SK-MEL-5 (cell line): ENCODE measurements around the gene MAMDC4. TPM values are rescaled to one million over a fixed set of nuclear protein-coding genes. Genes with fewer than 3 reads are reported as not detected.

Experiments
- DNase-seq: peaks from one replicate; pipeline ENCODE4 v3.0.0-alpha.2; 2016; ENCODE audit warnings: low read depth, low spot score
- in situ Hi-C: cut with HindIII; loops from 2 replicates; pipeline ENCODE4 v1.10.0; 2016; ENCODE audit warnings: low sequenced_read_pairs, high pct_unique_total_duplicates, low pct_unique_long_range_greater_than_20kb
- total RNA-seq: library from RNA; depleted of rRNA; stranded (reverse); fragments of >200 nt; shearing (Covaris generic); gene quantifications from 2 replicates; pipeline ENCODE4 v1.2.3, GENCODE V29; 2014

Gene MAMDC4
- total RNA-seq, 1 experiment from 2014 or later: 1.3 TPM

- no peak for DNase-seq
- in situ Hi-C loops: no loop called here
Measured at GRCh38 chr9:136854113-136854841, 2.1 kb downstream of the MAMDC4 start.

DNA sequence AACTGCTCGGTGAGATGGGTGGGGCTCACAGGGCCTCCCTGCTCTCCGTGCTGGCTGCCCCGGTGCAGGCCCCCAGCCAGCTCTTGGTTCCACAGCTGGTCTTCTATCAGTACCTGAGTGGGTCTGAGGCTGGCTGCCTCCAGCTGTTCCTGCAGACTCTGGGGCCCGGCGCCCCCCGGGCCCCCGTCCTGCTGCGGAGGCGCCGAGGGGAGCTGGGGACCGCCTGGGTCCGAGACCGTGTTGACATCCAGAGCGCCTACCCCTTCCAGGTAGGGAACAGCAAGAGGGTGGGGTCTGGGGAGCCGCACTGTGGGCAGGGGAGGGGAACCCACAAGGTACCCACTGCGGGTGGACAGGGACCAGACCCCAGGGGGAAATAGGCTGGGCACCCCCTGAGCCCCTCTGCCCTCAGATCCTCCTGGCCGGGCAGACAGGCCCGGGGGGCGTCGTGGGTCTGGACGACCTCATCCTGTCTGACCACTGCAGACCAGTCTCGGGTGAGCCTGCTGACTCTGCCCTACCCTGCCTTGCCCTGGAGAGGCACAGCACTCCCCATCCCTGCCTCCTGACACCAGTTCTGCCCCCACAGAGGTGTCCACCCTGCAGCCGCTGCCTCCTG, 2.8 kb downstream of the MAMDC4 start:
- no peak for DNase-seq
- in situ Hi-C loops: no loop called here

GRCh38 chr9:136855461-136856078, 3.4 kb downstream of the MAMDC4 start:
- DNase-seq: no peak
- in situ Hi-C loops: no loop called here

GRCh38 chr9:136856079-136856476, 3.9 kb downstream of the MAMDC4 start:
- DNase-seq: no peak
- in situ Hi-C loops: no loop called here

DNA sequence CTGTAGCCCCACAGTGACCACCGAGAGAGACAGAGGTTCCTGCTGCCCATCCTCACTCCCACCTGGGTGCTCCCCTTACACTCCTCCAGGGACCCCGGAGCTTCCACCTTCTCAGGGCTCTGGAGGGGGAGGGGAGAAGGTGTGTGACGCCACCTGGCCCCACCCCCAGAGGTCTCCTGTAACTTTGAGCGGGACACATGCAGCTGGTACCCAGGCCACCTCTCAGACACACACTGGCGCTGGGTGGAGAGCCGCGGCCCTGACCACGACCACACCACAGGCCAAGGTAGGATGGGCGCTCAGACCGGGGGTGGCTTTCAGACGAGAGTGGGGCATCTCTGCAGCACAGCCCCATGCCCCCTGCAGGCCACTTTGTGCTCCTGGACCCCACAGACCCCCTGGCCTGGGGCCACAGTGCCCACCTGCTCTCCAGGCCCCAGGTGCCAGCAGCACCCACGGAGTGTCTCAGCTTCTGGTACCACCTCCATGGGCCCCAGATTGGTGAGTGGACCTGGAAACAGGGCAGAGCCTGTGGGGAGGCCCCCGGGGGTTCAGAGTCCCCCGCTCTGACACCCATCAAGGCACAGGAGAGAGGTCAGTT, 4.5 kb downstream of the MAMDC4 start:
- in situ Hi-C loops: no loop called here
- DNase-seq: no peak

DNA sequence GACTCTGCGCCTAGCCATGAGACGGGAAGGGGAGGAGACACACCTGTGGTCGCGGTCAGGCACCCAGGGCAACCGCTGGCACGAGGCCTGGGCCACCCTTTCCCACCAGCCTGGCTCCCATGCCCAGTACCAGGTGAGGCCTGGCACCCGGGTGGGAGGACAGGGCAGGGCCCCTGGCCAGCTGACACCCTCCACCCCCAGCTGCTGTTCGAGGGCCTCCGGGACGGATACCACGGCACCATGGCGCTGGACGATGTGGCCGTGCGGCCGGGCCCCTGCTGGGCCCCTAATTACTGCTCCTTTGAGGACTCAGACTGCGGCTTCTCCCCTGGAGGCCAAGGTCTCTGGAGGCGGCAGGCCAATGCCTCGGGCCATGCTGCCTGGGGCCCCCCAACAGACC, 5.0 kb downstream of the MAMDC4 start:
- in situ Hi-C loops: no loop called here
- DNase-seq: no peak

DNA sequence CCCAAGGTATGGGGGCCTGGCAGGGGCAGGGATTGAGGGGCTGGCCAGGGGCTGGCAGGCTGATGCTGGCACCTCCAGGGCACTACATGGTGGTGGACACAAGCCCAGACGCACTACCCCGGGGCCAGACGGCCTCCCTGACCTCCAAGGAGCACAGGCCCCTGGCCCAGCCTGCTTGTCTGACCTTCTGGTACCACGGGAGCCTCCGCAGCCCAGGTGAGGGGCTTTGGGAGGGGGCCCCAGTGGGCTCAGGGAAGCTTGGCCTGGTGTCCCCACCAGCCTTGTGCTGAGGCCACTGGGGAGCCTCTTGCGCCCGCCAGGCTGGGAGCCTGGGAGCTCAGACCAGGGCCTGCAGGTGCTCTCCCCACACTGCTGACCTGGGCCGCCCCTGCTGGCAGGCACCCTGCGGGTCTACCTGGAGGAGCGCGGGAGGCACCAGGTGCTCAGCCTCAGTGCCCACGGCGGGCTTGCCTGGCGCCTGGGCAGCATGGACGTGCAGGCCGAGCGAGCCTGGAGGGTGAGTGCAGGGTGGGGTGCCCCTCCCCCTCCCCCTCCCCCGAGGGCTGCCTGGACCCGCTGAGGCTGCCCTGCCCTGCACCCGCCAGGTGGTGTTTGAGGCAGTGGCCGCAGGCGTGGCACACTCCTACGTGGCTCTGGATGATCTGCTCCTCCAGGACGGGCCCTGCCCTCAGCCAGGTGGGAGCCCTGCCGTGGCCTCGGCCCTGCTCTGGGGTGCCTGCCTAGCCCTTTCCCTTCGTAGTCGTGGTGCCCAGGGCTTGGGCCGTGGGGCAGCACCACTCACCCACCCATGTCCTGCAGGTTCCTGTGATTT, 5.7 kb downstream of the MAMDC4 start:
- no peak for DNase-seq
- in situ Hi-C loops: no loop called here

DNA sequence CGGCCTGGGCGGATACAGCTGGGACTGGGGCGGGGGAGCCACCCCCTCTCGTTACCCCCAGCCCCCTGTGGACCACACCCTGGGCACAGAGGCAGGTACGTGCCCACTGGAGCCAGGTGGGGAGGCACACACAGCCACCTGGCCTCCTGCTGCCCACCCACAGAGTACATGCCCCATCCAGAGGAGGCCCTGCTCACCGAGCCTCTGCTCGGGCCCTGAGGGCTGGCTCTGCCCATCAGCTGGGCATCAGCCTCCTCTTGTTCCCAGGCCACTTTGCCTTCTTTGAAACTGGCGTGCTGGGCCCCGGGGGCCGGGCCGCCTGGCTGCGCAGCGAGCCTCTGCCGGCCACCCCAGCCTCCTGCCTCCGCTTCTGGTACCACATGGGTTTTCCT, 6.3 kb downstream of the MAMDC4 start:
- no peak for DNase-seq
- in situ Hi-C loops: no loop called here

- in situ Hi-C loops: no loop called here
- no peak for DNase-seq
Measured at GRCh38 chr9:136858844-136859757, 7.0 kb downstream of the MAMDC4 start.

DNA sequence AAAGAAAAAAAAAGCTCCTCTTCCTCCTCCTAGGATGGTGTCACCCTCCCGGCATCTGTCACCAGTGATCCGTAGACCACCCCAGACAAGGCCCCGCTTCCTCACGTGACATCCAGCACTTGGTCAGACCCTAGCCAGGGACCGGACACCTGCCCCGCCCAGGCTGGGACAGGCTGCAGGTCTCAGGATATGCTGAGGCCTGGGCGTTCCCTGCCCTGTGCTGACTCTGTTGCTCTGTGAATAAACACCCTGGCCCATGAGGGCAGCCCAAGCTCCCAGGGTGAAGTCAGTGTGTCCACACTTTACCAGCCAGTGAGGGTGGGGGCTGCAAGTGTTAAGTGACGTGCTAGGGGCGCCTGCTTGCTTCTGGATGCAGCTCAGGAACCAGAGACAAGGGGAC, 8.4 kb downstream of the MAMDC4 start:
- in situ Hi-C loops: no loop called here
- no peak for DNase-seq

DNA sequence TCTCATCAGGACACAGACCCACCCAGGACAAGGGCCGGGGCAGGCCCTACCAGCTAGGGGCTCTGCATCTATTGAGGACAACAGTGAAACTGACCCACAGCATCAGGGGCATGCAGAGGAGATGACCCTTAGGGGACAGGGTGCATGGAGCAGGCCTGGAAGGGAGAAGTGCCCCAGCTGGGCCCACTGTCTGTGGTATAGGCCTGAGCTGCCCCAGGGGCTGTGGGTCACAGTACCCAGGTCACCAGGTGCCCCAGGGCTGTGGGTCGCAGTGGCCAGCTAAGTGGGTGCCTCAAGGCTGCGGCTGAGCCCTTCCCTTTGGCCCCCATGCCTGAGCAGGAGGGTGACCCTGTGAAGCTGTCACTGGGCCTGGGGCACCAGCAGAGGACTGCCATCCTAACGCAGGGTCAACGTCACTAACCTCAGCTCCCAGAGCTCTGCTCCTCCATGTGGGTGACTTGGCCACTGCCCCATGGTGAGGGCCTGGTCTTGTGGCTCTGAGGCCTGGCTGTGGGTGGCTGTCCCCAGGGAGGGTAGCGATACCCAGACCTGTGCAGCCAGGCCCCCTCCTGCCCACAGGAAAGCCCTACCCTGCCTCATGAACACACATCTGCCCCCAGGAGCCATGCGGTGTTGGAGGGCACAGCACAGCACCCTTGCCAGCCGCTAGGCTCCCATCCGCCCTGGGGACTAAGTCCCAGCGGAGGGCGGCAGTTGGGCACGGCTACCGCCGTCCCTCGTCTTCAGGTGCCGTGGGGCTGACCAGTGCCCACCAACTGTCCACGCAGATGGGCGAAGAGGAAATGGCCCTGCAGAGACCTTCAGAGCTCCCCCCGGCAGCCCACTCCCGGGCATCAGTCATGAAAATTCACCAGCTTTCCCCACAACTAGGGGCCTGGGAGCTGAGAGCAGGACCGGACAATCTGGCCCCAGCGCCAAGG, 9.1 kb downstream of the MAMDC4 start:
- in situ Hi-C loops: no loop called here

GRCh38 chr9:136861874-136862457, 9.8 kb downstream of the MAMDC4 start:
- in situ Hi-C loops: no loop called here
- no peak for DNase-seq

More for the DNA sequence above, 9.1 kb downstream of the MAMDC4 start:
- no peak for DNase-seq

DNA sequence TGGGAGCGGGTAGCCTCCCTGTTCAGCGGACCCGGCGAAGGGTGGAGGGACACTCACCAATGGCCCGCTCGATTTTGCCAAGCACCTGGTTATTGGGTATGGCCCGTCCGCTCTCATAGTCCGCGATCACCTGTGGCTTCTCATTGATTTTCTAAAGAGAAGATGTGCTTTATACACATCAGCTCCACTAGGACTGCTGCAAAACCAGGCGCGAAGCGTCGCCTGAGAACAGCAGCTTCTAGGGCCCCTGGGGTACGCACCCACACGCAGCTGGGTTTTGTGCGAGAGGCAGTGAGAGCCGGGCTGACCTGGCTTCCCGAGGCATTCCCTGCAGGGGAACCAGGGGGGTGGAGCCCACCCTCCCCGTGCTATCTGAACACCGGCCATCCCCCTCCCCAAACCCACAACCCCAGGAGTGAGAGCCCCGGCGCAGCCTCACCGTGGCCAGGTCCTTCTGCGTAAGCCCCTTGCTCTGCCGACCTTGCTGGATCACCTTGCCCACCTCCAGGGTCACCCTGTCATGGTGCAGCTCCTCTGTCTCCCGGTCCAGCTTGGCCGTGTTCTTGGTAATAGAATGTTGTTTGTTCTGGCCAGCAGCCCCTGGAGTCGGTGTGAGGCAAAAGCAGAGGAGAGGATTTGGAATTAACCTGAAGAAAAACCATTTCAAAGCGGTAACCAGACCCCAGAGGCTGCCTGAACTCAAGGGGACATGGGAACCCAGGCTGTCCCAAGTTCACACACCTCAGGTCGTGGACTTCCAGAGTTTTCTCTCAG, 10.9 kb downstream of the MAMDC4 start:
- DNase-seq: no peak
- in situ Hi-C loops: no loop called here

DNA sequence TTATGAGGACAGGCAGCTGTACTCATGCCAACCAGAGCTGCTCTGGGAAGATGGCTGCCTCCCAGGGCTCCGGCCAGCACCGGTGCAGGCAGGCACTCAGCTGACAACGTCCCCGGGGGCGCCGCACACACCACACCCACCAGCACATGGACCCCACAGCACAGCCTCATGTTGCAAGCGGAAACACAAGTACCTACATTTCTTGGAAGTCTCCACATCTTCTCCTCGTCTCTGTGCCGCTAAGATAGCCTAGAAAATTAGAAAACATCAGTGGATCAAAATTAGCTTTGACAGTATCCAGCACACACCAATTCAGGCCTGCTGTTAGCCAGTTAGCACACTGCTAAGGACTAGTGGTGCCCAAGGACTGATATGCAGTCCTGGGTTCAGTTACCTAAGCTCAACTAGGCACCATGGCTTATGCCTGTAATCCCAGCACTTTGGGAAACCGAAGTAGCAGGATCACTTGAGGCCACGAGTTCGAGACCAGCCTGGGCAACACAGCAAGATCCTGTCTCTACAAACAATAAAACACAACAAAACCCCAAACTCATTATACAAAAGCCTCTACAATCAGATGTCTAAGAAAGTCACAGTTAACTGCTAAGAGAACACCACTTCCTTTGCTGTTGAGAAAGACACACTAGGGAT, 11.6 kb downstream of the MAMDC4 start:
- DNase-seq: no peak
- in situ Hi-C loops: no loop called here
